GM12873 (cell line): Measurements from ENCODE around the gene CDK3.

Experiments used
- CTCF ChIP-seq: IDR thresholded peaks from 2 replicates; pipeline ENCODE4 v1.5.1; 2012; ENCODE audit warnings: low read depth, mild to moderate bottlenecking, moderate library complexity, low read length, control low read depth; ENCODE audit not compliant: insufficient read depth; ENCODE audit errors: missing control alignments

The CDK3 gene

GRCh38 chr17:76026714-76027158 is 26.1 kb downstream of the CDK3 start:
- TF ChIP-seq CTCF, result no peak

- TF ChIP-seq CTCF, result no peak
Observed at GRCh38 chr17:76027159-76027839, 26.6 kb downstream of the CDK3 start, which contains the start of gene EVPL. TSS of gene EVPL (minus strand) at chr17:76027306. CDS start at chr17:76027198, 108 bp downstream.

GRCh38 chr17:76032073-76032779 is 31.6 kb downstream of the CDK3 start:
- TF ChIP-seq CTCF, result peak; percentile 6

- no peak for TF ChIP-seq CTCF
Observed at GRCh38 chr17:76032780-76033108, 32.1 kb downstream of the CDK3 start.

GRCh38 chr17:76033139-76033538 is 32.5 kb downstream of the CDK3 start:
- TF ChIP-seq CTCF, result no peak

GRCh38 chr17:76034428-76035350 is 34.0 kb downstream of the CDK3 start:
- TF ChIP-seq CTCF, result no peak
